ENCODE data around the gene ZNF618.

DNA sequence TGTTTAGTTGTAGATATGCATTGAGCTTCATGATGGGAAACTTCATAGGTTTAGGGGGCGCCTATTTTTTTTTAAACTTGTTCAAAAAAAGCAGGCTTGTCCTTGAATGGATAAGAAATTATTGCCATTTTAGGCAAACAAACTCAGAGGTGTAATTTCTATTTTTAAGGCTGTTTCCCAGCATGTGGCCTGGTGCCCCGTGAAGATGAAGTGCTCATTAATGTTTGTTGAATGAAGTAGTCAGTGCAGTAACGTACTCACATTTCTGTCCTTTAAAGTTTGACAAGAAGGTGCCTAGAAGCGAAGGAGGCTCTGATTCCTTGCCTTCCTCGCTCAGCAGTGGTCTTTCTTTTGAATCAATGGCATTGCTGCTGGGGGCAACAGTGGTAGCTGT is 54.3 kb downstream of the ZNF618 start:
- TF ChIP-seq, protein P1, sequence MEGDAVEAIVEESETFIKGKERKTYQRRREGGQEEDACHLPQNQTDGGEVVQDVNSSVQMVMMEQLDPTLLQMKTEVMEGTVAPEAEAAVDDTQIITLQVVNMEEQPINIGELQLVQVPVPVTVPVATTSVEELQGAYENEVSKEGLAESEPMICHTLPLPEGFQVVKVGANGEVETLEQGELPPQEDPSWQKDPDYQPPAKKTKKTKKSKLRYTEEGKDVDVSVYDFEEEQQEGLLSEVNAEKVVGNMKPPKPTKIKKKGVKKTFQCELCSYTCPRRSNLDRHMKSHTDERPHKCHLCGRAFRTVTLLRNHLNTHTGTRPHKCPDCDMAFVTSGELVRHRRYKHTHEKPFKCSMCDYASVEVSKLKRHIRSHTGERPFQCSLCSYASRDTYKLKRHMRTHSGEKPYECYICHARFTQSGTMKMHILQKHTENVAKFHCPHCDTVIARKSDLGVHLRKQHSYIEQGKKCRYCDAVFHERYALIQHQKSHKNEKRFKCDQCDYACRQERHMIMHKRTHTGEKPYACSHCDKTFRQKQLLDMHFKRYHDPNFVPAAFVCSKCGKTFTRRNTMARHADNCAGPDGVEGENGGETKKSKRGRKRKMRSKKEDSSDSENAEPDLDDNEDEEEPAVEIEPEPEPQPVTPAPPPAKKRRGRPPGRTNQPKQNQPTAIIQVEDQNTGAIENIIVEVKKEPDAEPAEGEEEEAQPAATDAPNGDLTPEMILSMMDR (IDR thresholded peaks at IDR 0.05): no peak
- TF ChIP-seq POLR2A (IDR thresholded peaks at IDR 0.05): no peak

All from esophagus squamous epithelium (tissue), 4 donors.